ENCODE measurements around the gene CDH13.

CDH13 gene

GRCh38 chr16:82751020-82751419 is 124.3 kb downstream of the CDH13 start:
- DNase-seq = no peak

GRCh38 chr16:82752172-82752571 is 125.4 kb downstream of the CDH13 start:
- no peak for DNase-seq

GRCh38 chr16:82753821-82754220 is 127.1 kb downstream of the CDH13 start:
- no peak for DNase-seq

GRCh38 chr16:82754716-82755513 is 128.1 kb downstream of the CDH13 start:
- DNase-seq = no peak

- no peak for DNase-seq
Observed at GRCh38 chr16:82755570-82756282, 129.0 kb downstream of the CDH13 start.

GRCh38 chr16:82756283-82756599 is 129.5 kb downstream of the CDH13 start:
- DNase-seq = no peak

GRCh38 chr16:82758406-82758805 is 131.6 kb downstream of the CDH13 start:
- no peak for DNase-seq

- no peak for DNase-seq
Observed at GRCh38 chr16:82758904-82759303, 132.1 kb downstream of the CDH13 start.

- no peak for DNase-seq
Observed at GRCh38 chr16:82761236-82761635, 134.5 kb downstream of the CDH13 start.

GRCh38 chr16:82761858-82762257 is 135.1 kb downstream of the CDH13 start:
- no peak for DNase-seq

GRCh38 chr16:82763371-82763770 is 136.6 kb downstream of the CDH13 start:
- DNase-seq = no peak

GRCh38 chr16:82767198-82767597 is 140.4 kb downstream of the CDH13 start:
- DNase-seq = no peak

GRCh38 chr16:82767808-82768207 is 141.0 kb downstream of the CDH13 start:
- DNase-seq = no peak

GRCh38 chr16:82769845-82770244 is 143.1 kb downstream of the CDH13 start:
- no peak for DNase-seq

GRCh38 chr16:82772215-82772614 is 145.4 kb downstream of the CDH13 start:
- DNase-seq = no peak

GRCh38 chr16:82773018-82773417 is 146.2 kb downstream of the CDH13 start:
- DNase-seq = no peak

- DNase-seq = no peak
Observed at GRCh38 chr16:82776470-82777146, 149.8 kb downstream of the CDH13 start.

GRCh38 chr16:82782715-82783251 is 156.0 kb downstream of the CDH13 start:
- no peak for DNase-seq

- DNase-seq = no peak
Observed at GRCh38 chr16:82783933-82784572, 157.3 kb downstream of the CDH13 start.

- DNase-seq = no peak
Observed at GRCh38 chr16:82784573-82784968, 157.8 kb downstream of the CDH13 start.

- DNase-seq = no peak
Observed at GRCh38 chr16:82788225-82788624, 161.5 kb downstream of the CDH13 start.

GRCh38 chr16:82788919-82789318 is 162.2 kb downstream of the CDH13 start:
- DNase-seq = no peak

GRCh38 chr16:82792693-82793092 is 165.9 kb downstream of the CDH13 start:
- no peak for DNase-seq

All from CD4-positive, alpha-beta T cell treated with Interleukin-15 for 1 hour (primary cell).